ENCODE measurements around the gene MYBPC2.

MYBPC2 gene

DNA sequence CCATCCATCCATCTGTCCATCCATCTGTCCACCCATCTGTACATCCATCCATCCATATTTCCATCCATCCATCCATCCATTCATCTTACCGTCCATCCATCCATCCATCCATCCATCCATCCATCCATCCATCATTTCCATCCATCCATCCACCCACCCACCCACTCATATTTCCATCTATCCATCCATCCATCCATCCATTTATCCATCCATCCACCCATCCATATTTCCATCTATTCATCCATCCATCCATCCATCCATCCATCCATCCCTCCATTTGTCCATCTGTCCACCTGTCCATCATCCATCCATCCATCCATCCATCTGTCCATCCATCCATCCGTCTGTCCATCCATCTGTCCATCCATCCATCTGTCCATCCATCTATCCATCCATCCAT is 23.3 kb downstream of the MYBPC2 start (continued):
- TF ChIP-seq ZNF561 (tag by site-specific recombination; IDR thresholded peaks at IDR 0.05; ENCODE audit: borderline replicate concordance) (no peak), ZNF449 (tag by site-specific recombination; IDR thresholded peaks at IDR 0.05) (no peak), ZNF404 (tag by site-specific recombination; IDR thresholded peaks at IDR 0.05) (no peak), ZNF701 (tag by site-specific recombination; IDR thresholded peaks at IDR 0.05) (no peak), MZF1 (tag by site-specific recombination; IDR thresholded peaks at IDR 0.05; ENCODE audit: borderline replicate concordance) (no peak), ZNF692 (tag by site-specific recombination; IDR thresholded peaks at IDR 0.05) (no peak), ZNF394 (tag by site-specific recombination; IDR thresholded peaks at IDR 0.05; ENCODE audit: borderline replicate concordance) (no peak), SP3 (tag by site-specific recombination; IDR thresholded peaks at IDR 0.05) (no peak), ZFP37 (tag by site-specific recombination; IDR thresholded peaks at IDR 0.05) (no peak), KLF9 (tag by site-specific recombination; IDR thresholded peaks at IDR 0.05; ENCODE audit: low read depth) (no peak), HOXA7 (CRISPR knock-in tag; IDR thresholded peaks at IDR 0.05; ENCODE audit: borderline replicate concordance) (no peak), ZNF175 (tag by site-specific recombination; IDR thresholded peaks at IDR 0.05) (no peak), ZNF664 (tag by site-specific recombination; IDR thresholded peaks at IDR 0.05) (no peak), ZNF48 (tag by site-specific recombination; IDR thresholded peaks at IDR 0.05) (no peak), RBAK (tag by site-specific recombination; IDR thresholded peaks at IDR 0.05) (no peak), ZNF530 (tag by site-specific recombination; IDR thresholded peaks at IDR 0.05; ENCODE audit: low read depth) (no peak)

GRCh38 chr19:50457300-50457699 is 24.6 kb downstream of the MYBPC2 start:
- H3K27ac ChIP-seq (ENCODE audit: extremely low read depth, low read depth, low read length): no peak overlapping the region
- POLR2A ChIA-PET: interaction anchor here (0.6 kb wide), 1 partner anchor 334 kb away, joined by 4 read pairs; no protein-coding TSS in a partner anchor
- TF ChIP-seq ZNF701 (tag by site-specific recombination; IDR thresholded peaks at IDR 0.05) (no peak), ZNF785 (tag by site-specific recombination; IDR thresholded peaks at IDR 0.05) (no peak), ZNF707 (tag by site-specific recombination; IDR thresholded peaks at IDR 0.05) (no peak), ZNF311 (tag by site-specific recombination; IDR thresholded peaks at IDR 0.05; ENCODE audit: borderline replicate concordance) (no peak), ZIC2 (tag by site-specific recombination; IDR thresholded peaks at IDR 0.05) (no peak), TCF7L2 (IDR thresholded peaks at IDR 0.05; ENCODE audit: borderline replicate concordance, low read depth, low read length) (no peak), GFI1B (tag by site-specific recombination; IDR thresholded peaks at IDR 0.05) (no peak), ZNF394 (tag by site-specific recombination; IDR thresholded peaks at IDR 0.05; ENCODE audit: borderline replicate concordance) (no peak), ZNF530 (tag by site-specific recombination; IDR thresholded peaks at IDR 0.05; ENCODE audit: low read depth) (no peak), ZNF837 (tag by site-specific recombination; IDR thresholded peaks at IDR 0.05) (no peak), TSHZ1 (tag by site-specific recombination; IDR thresholded peaks at IDR 0.05; ENCODE audit: borderline replicate concordance) (no peak), ZBTB10 (tag by site-specific recombination; IDR thresholded peaks at IDR 0.05) (no peak), ZNF19 (tag by site-specific recombination; IDR thresholded peaks at IDR 0.05; ENCODE audit: low read depth) (no peak), ZNF692 (tag by site-specific recombination; IDR thresholded peaks at IDR 0.05) (no peak), ZSCAN16 (tag by site-specific recombination; IDR thresholded peaks at IDR 0.05) (no peak)
- H3K4me3 ChIP-seq (ENCODE audit: low read depth, low read length): no peak overlapping the region
- CTCF ChIA-PET: interaction anchor here (0.6 to 0.7 kb wide), 2 partner anchors 9 to 216 kb away, joined by 3 read pairs; no protein-coding TSS in a partner anchor
- no peaks in the 10 kb centered on the region for H3K9me3 ChIP-seq (ENCODE audit: control insufficient read depth, insufficient read depth, low read depth, low read length)
- no peaks in the 10 kb centered on the region for H3K4me1 ChIP-seq (ENCODE audit: control insufficient read depth, insufficient read depth, low read length)
- no peaks in the 10 kb centered on the region for H3K36me3 ChIP-seq (ENCODE audit: control insufficient read depth in 2 of 2, insufficient read depth in 1 of 2, low read length in 2 of 2)
